ENCODE results near the gene MEAF6. TPM values are rescaled to one million over a fixed set of nuclear protein-coding genes. Genes with fewer than 3 reads are reported as not detected.
"Not testable (repeated sequence)": the region's sequence is repeated elsewhere in the genome, so short reads cannot be mapped to it uniquely, and the experiment has no call there.

Gene MEAF6
- 83.4 and 112 TPM in 2 replicates for total RNA-seq (2014; rRNA removed; shearing (Covaris generic))

DNA sequence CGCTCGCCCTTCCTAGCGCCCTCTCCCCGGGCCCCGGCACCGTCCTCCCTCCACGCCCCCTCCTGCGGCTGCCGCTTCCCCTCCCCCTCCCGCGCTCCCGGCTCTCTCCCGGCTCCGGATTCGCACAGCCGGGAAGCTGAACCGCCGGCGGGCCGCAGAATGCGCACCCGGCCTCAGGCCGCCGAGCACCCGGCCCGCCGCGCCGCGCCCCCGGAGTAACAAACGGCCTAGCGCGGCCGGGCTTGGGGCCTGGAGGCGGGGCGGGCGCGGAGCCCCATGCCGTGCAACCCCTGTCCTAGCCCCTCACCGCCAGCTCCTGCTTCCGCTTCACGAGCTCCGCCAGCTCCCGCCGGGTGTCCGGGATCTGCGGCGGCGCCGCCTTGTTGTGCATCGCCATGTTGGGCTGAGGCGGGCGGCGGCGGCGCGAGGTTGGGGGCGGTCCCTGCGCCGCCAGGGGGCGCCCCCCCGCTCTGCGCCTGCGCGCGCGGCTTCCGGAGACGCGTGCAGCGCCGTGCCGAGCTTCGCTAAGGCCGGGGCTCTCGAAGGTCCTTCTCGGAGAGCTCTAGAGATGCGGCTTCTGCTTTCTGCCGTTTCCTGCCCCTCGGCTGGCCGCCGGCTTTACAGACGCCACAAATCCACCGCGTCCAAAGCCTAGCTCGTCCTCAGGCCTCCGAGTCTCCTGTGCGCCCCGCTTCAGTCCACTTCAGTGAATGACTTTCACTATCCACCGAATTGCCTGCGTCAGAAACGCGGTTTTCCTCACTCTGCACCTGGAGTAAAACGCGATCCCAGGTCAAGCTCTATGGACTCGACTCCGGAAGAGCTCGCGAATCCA is at the start of gene MEAF6:
MEAF6 (minus strand) TSS at position 417 of the 835 bp plus-strand sequence; CDS start at position 397, 20 bp downstream.
- Histone ChIP-seq H3K9me3 (replicated peaks) (no peaks in the 10 kb centered on the region), H3K27me3 (replicated peaks) (no peaks in the 10 kb centered on the region), H3K4me1 (replicated peaks) (peaks cover 8% of the 10 kb centered on the region; the same call in 1 of the 2 replicates), H3K36me3 (peaks cover 26% of the 10 kb centered on the region), H3K4me3 (peak within 1 kb of the TSS; percentile 99), H3K27ac (peak within 1 kb of the TSS; percentile 79)
- DNase-seq (ENCODE audit: low read depth in 1 of 2, low spot score in 2 of 2): peak; percentile 79 to 90

DNA sequence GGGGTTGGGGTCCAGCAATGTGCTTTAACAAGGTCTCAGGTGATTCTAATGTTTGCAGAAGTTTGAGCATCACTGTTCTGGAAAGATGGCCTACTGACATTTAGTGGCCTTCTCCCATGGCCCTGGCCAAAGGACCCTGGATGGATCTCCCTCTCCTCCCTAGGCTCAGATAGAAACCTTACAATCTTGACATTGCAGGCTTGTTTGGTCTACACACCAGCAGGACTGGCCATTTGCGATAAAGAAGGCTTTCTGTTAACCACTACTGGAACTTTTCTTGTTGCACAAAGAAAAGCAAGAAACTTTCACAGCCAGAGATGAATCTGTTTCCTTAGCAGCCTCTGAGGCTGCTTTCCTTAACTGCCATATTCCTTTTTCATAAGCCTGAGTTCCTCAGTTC is 48.4 kb upstream of the MEAF6 start:
- H3K9me3 ChIP-seq (replicated peaks): no peaks in the 10 kb centered on the region
- no peaks in the 10 kb centered on the region for H3K4me1 ChIP-seq (replicated peaks)
- peaks cover 35% of the 10 kb centered on the region for H3K36me3 ChIP-seq
- DNase-seq (ENCODE audit: low read depth in 1 of 2, low spot score in 2 of 2): no peak
- no peaks in the 10 kb centered on the region for H3K27me3 ChIP-seq (replicated peaks)
- H3K27ac ChIP-seq: no peak overlapping the region
- H3K4me3 ChIP-seq: no peak overlapping the region

DNA sequence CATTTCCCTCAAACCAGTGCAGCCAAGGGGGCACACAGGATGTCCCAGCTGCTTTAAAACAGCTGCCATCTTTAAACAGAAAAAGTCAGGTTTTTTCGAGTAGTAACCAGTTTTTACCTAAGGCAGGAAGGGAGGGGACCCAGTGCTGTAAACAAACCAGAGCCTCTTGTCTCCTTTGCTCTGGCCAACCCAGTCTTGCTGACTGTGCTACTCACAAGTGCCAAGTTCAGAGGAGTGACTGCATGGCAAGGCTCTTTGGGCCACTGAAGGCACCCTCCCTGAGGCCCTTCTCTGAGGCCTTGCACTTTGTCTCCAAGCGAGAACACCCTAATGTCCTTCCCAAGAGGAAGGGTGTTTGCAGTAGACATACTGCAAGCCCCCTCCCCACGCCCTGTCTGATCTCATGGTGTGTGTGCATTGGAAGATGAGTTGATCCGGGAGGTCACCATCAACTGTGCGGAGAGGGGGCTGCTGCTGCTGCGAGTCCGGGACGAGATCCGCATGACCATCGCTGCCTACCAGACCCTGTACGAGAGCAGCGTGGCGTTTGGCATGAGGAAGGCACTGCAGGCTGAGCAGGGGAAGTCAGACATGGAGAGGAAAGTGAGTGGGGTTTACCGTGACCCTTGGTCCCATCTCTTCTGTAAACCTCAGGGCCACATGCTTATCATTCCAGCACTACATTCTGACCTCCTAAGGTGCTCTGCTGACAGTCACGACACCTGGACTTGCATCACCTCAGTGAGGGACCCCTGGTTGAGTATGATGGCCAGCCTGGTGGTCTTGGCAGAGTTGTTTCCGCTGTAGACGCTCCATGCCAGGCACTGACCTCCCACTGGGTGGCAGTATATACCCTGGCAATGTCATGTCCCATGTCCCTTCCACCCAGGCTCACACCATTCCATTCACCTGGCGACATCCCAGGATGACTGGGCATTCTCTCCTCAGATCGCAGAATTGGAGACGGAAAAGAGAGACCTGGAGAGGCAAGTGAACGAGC is 46.9 kb upstream of the MEAF6 start:
- peak in 1 of 2 experiments; percentile 54 for DNase-seq (ENCODE audit: low read depth in 1 of 2, low spot score in 2 of 2)
- H3K4me3 ChIP-seq: no peak overlapping the region
- no peaks in the 10 kb centered on the region for H3K27me3 ChIP-seq (replicated peaks)
- H3K9me3 ChIP-seq (replicated peaks): no peaks in the 10 kb centered on the region
- peaks cover 19% of the 10 kb centered on the region for H3K36me3 ChIP-seq
- H3K27ac ChIP-seq: no peak overlapping the region
- H3K4me1 ChIP-seq (replicated peaks): peaks cover 4% of the 10 kb centered on the region

DNA sequence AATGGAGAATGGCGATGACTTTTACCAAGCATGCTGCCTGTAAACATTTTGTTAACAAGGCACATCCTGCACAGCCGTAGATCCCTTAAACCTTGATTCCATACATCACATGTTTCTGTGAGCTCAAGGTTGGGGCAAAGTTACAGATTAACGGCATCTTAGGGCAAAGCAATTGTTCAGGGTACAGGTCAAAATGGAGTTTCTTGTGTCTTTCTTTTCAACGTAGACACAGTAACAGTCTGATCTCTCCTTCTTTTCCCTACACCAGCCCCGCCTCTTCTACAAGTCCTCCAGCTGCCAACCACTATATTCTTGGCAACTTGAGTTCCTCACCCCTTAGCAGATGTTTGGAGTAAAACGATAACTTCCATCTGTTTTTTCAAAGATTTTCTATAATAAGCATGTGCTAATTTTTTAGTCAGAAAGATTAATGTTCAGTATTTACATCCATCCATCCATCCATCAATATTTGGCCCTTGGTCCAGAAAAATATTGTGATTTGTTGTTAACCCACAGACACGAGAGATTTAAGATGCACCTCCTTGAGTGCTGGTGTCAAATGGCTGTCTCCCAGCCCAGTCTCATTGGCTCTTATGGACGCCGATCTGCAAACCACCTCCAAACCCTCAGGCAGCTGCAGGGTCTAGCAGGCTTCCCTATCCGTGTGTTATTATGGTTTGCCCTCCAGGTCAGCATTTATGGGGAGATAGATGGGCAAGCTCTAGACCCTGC is 46.0 kb upstream of the MEAF6 start:
- Histone ChIP-seq H3K36me3 (peaks cover 11% of the 10 kb centered on the region), H3K27ac (no peak overlapping the region), H3K4me1 (replicated peaks) (peaks cover 8% of the 10 kb centered on the region), H3K27me3 (replicated peaks) (no peaks in the 10 kb centered on the region), H3K4me3 (no peak overlapping the region), H3K9me3 (replicated peaks) (no peaks in the 10 kb centered on the region)
- DNase-seq (ENCODE audit: low read depth in 1 of 2, low spot score in 2 of 2): no peak

DNA sequence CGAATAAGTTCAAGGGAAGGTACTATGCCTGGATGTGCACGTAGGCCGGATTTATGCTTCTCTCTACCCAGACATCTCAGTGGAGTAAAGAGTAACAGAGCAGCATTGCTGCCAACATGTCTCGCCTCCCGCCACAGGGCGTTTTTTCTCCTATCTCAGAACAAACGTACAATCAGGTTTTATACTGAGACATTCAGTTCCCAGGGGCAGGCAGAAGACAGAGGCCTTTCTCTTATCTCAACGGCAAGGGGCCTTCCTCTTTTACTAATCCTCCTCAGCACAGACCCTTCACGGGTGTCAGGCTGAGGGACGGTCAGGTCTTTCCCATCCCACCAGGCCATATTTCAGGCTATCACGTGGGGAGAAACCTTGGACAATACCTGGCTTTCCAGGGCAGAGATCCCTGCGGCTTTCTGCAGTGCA is 45.4 kb upstream of the MEAF6 start:
- not testable (repeated sequence) for DNase-seq (ENCODE audit: low read depth in 1 of 2, low spot score in 2 of 2); H3K4me1 ChIP-seq (replicated peaks); H3K4me3 ChIP-seq; H3K9me3 ChIP-seq (replicated peaks); H3K36me3 ChIP-seq; H3K27me3 ChIP-seq (replicated peaks); H3K27ac ChIP-seq

DNA sequence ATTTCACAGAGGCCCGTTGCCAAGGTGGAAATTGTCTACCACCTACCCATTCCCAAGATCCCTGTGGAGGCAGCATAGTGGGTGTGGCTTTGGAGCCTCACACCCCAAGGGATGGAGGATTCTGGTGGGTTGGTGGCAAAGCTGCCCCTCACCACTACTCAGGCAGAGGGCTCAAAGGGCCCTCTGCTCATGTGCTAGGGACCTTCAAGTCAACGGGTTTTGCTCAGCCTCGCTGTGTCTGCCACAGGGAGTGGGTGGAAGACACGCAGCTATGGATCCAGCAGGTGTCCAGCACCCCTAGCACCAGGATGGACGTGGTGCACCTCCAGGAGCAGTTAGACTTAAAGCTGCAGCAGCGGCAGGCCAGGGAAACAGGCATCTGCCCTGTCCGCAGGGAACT is 44.5 kb upstream of the MEAF6 start:
- Histone ChIP-seq H3K36me3 (no peaks in the 10 kb centered on the region; the same call in 1 of the 2 replicates), H3K27me3 (replicated peaks) (no peaks in the 10 kb centered on the region), H3K27ac (no peak overlapping the region), H3K4me1 (replicated peaks) (peaks cover 8% of the 10 kb centered on the region), H3K4me3 (no peak overlapping the region), H3K9me3 (replicated peaks) (no peaks in the 10 kb centered on the region)
- DNase-seq (ENCODE audit: low read depth in 1 of 2, low spot score in 2 of 2): no peak

DNA sequence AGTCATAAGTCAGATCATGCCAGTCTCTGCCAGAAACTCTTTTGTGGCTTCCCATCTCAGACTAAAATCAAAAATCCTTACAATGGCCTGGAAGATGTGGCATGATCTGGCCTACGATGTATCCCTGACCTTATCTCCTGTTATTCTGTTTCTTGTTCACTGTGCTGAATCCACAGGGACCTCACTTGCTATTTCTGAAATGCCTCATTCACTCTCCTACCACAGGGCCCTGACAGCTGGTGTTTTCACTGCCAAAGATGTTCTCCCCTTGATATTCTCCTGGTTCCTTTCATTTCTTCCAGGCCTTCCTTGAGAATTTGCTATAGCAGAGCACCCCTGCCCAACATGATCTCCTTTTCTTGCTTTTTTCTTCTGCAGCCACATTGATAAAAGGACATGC is 43.8 kb upstream of the MEAF6 start:
- H3K27me3 ChIP-seq (replicated peaks): no peaks in the 10 kb centered on the region
- H3K27ac ChIP-seq: no peak overlapping the region
- no peak for DNase-seq (ENCODE audit: low read depth in 1 of 2, low spot score in 2 of 2)
- H3K4me3 ChIP-seq: no peak overlapping the region
- no peaks in the 10 kb centered on the region for H3K9me3 ChIP-seq (replicated peaks)
- peaks cover 8% of the 10 kb centered on the region for H3K4me1 ChIP-seq (replicated peaks)
- peaks cover 6% of the 10 kb centered on the region for H3K36me3 ChIP-seq

DNA sequence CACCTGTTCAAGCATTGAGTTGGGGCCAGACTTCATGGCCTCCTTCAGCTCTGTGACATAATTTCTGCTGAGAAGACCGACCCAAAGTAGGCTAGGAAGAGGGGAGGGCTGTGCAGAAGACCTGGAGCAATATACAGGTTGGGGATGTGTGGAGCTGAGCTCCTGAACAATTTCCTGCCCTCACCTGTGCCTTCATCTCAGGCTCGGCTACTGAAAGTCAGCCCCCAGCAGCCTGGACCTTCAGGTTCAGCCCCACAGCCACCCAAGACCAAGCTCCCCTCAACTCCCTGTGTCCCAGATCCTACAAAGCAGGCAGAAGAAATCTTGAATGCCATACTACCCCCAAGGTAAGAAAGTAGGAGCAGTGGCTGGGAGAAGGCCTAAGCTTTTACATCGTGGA is 42.8 kb upstream of the MEAF6 start:
- DNase-seq (ENCODE audit: low read depth in 1 of 2, low spot score in 2 of 2): no peak
- H3K27me3 ChIP-seq (replicated peaks): no peaks in the 10 kb centered on the region
- no peaks in the 10 kb centered on the region for H3K9me3 ChIP-seq (replicated peaks)
- H3K4me3 ChIP-seq: no peak overlapping the region
- H3K36me3 ChIP-seq: peaks cover 17% of the 10 kb centered on the region
- H3K27ac ChIP-seq: no peak overlapping the region
- peaks cover 17% of the 10 kb centered on the region for H3K4me1 ChIP-seq (replicated peaks)

DNA sequence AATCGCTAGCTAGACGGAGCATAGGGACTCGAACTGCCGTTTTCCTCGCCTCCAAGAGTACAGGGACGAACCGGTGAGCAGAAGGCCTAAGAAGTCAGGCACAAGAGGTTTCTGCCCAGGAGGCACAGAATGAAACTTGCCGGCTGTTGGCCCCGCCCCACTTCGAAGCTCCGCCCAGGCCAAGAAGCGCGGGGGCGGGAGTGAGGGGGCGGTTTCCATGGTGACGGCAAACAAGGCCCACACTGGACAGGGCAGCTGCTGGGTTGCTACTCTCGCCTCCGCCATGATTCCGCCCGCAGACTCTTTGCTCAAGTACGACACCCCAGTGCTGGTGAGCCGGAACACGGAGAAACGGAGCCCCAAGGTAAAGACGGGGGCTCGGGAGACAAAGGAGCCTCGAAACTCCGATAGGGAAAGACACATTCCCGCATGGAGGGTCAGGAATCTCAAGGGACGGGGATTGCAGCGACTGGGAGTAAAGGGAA is 42.2 kb upstream of the MEAF6 start, which contains the start of gene DNALI1:
DNALI1 (plus strand) TSS at position 229 of the 485 bp plus-strand sequence; CDS start at position 284, 55 bp downstream.
- H3K27ac ChIP-seq: no peak within 1 kb of the TSS
- no peaks in the 10 kb centered on the region for H3K27me3 ChIP-seq (replicated peaks)
- H3K9me3 ChIP-seq (replicated peaks): no peaks in the 10 kb centered on the region
- H3K4me1 ChIP-seq (replicated peaks): peaks cover 17% of the 10 kb centered on the region
- H3K36me3 ChIP-seq: peaks cover 23% of the 10 kb centered on the region
- peak within 1 kb of the TSS; percentile 4; the same call in 1 of the 2 replicates for H3K4me3 ChIP-seq
- DNase-seq (ENCODE audit: low read depth in 1 of 2, low spot score in 2 of 2): peak; percentile 67 to 79

DNA sequence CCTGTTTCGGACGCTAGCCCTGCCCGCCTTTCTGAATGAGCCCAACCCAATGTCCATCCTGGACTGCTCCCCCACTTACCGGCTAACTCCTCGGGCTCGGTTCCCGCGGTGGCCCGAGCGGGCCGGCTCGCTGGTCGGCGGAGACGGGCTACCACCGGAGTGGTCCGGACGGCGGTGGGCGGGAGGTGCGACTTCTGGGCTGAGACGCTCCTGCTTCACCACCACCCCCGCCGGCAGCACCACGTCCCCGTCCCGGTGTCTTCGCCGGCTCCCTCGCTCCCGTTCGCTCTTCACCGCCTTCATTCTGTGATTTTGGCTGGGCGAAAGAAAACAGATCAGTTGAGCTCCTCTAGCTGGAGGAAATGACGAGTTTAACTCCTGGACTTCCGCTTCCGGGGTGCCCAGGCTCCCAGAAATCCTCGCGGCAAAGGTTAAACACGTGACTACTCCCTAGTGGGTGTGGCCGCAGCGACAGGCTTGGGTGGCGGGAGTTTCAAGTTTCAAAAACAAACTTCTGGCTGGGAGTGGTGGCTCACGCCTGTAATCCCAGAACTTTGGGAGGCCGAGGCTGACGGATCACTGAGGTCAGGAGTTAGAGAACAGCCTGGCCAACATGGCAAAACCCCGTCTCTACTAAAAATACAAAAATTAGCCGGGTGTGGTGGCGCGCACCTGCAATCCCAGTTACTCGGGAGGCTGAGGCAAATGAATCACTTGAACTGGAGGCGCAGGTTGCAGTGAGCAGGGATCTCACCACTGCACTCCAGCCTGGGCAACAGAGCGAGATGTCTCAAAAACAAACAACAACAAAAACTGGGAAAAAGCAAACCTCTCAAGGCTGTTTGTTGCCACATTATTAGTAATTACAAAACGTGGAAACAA is 39.6 kb upstream of the MEAF6 start, which contains the start of gene SNIP1:
SNIP1 (minus strand) TSS at position 367 of the 882 bp plus-strand sequence; CDS start at position 303, 64 bp downstream.
- Histone ChIP-seq H3K27ac (peak within 1 kb of the TSS; percentile 69), H3K9me3 (replicated peaks) (no peaks in the 10 kb centered on the region), H3K27me3 (replicated peaks) (no peaks in the 10 kb centered on the region), H3K4me1 (replicated peaks) (peaks cover 17% of the 10 kb centered on the region), H3K4me3 (peak within 1 kb of the TSS; percentile 86), H3K36me3 (peaks cover 46% of the 10 kb centered on the region)
- DNase-seq (ENCODE audit: low read depth in 1 of 2, low spot score in 2 of 2): peak; percentile 76 to 92

DNA sequence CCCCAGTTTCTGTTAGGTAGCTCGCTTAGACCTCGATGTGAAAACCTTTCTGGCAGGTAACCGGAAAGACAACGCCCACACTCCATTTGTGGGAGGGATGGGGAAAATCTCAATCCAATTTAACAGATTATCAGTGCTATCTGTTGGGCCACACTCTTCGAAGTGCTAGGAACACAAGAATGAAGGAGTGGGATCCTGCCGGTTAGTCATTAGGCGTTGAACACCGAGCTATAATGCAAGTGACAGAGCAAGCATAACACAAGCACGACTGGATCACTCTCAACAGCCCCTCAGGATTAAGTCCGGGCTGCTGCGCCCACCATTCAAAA is 39.0 kb upstream of the MEAF6 start:
- Histone ChIP-seq H3K27ac (peak overlapping the region; percentile 69), H3K4me3 (peak overlapping the region; percentile 86), H3K4me1 (replicated peaks) (peaks cover 17% of the 10 kb centered on the region), H3K27me3 (replicated peaks) (no peaks in the 10 kb centered on the region), H3K36me3 (peaks cover 50% of the 10 kb centered on the region), H3K9me3 (replicated peaks) (no peaks in the 10 kb centered on the region)
- no peak for DNase-seq (ENCODE audit: low read depth in 1 of 2, low spot score in 2 of 2)

DNA sequence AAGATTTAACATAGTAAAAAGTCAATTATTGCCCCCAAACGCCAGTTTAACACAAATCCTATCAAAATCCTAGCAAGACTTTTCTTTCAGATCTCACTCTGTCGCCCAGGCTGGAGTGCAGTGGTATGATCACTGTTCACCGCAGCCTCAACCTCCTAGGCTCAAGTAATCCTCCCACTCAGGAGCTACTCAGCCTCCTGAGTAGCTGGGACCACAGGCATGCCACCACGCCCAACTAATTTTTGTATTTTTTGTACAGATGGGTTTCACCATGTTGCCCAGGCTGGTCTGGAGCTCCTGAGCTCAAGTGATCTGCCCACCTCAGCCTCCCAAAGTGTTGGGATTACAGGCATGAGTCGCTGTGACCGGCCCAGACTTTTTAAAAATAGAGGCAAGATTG is 34.8 kb upstream of the MEAF6 start:
- no peak for DNase-seq (ENCODE audit: low read depth in 1 of 2, low spot score in 2 of 2)
- Histone ChIP-seq H3K4me1 (replicated peaks) (peaks cover 9% of the 10 kb centered on the region), H3K27ac (no peak overlapping the region), H3K4me3 (no peak overlapping the region), H3K36me3 (peaks cover 85% of the 10 kb centered on the region), H3K9me3 (replicated peaks) (no peaks in the 10 kb centered on the region), H3K27me3 (replicated peaks) (no peaks in the 10 kb centered on the region)

All from SJSA1 (cell line).